ENCODE data around the gene RFPL2. TPM values are rescaled to one million over a fixed set of nuclear protein-coding genes. Genes with fewer than 3 reads are reported as not detected.

Gene RFPL2
- 0.18 TPM in 1 of 5 replicates, not detected in the others for total RNA-seq (2022; extraction: Qiagen RNA extraction; ENCODE audit: low read depth)

GRCh38 chr22:32204856-32205722 is at the start of gene RFPL2:
RFPL2 (minus strand) TSS chr22:32205073; CDS start chr22:32202451, 2,622 bp downstream.

GRCh38 chr22:32158712-32159533 is 46.0 kb downstream of the RFPL2 start, which contains the start of gene C22orf42:
C22orf42 (minus strand) TSS chr22:32159303; CDS start chr22:32159215, 88 bp downstream.

Other genes starting within 250 kb of the RFPL2 start
- 0.06 TPM in 1 of 5 replicates, not detected in the others for gene SLC5A1, start 161.8 kb downstream of the RFPL2 start, total RNA-seq (2022; extraction: Qiagen RNA extraction; ENCODE audit: low read depth)
- not detected in 5 replicates for gene C22orf42, start 45.8 kb downstream of the RFPL2 start, total RNA-seq (2022; extraction: Qiagen RNA extraction; ENCODE audit: low read depth)
- not detected in 5 replicates for gene SLC5A4, start 50.3 kb upstream of the RFPL2 start, total RNA-seq (2022; extraction: Qiagen RNA extraction; ENCODE audit: low read depth)
- not detected in 5 replicates for gene RFPL3, start 152.8 kb upstream of the RFPL2 start, total RNA-seq (2022; extraction: Qiagen RNA extraction; ENCODE audit: low read depth)
- 72.9 to 81.6 TPM (median 76.7 TPM) in 5 replicates for gene RTCB, start 207.2 kb upstream of the RFPL2 start, total RNA-seq (2022; extraction: Qiagen RNA extraction; ENCODE audit: low read depth)